AG04450 (cell line): ENCODE measurements around the gene TNNT2. TPM values are rescaled to one million over a fixed set of nuclear protein-coding genes. Genes with fewer than 3 reads are reported as not detected.

Experiments used
- CTCF ChIA-PET: fragments of 300-600, 350-600 bp; formaldehyde crosslinking; extraction: SDS; loops from one replicate; lab custom pipeline; 2022; ENCODE audit warnings: antibody characterized with exemption, inconsistent platforms; lab: Charles Lee
- POLR2A ChIA-PET: fragments of 350-600 bp; formaldehyde crosslinking; extraction: SDS; loops from one replicate; lab custom pipeline; 2021; ENCODE audit warnings: antibody characterized with exemption, inconsistent platforms; lab: Yijun Ruan, JAX
- DNase-seq: peaks from one replicate; pipeline ENCODE4 v3.0.0-alpha.2; 2011; ENCODE audit warnings: low read depth, low spot score
- H3K27ac ChIP-seq: one replicate; pipeline ENCODE4 v1.5.1; 2012; ENCODE audit warnings: low read depth, low read length, control low read depth
- H3K27me3 ChIP-seq: one replicate; pipeline ENCODE4 v1.6.0; 2012; ENCODE audit warnings: low read length; ENCODE audit not compliant: control insufficient read depth, insufficient read depth
- H3K4me3 ChIP-seq: 2 replicates; pipeline ENCODE4 v1.5.1; 2011; ENCODE audit warnings: mild to moderate bottlenecking, low read depth, low read length, control low read depth
- H3K9me3 ChIP-seq: 2 replicates; pipeline ENCODE4 v1.5.1; 2012; ENCODE audit warnings: low read length; ENCODE audit not compliant: control insufficient read depth, insufficient read depth
- CTCF ChIP-seq: IDR thresholded peaks from 2 replicates; pipeline ENCODE4 v1.5.1; 2011; ENCODE audit warnings: low read depth, low read length, control low read depth, inconsistent platforms
- polyA plus RNA-seq: library from polyadenylated mRNA; depleted of rRNA; stranded (reverse); fragments of >200 nt; gene quantifications from 2 replicates; pipeline ENCODE4 v1.2.3, GENCODE V29; 2011

The TNNT2 gene
- polyA plus RNA-seq, 1 experiment: 2.3 TPM

GRCh38 chr1:201397675-201398074 lies 20.2 kb upstream of the TNNT2 start:
- CTCF ChIA-PET: interaction anchor here (0.6 to 1.0 kb wide), 2 partner anchors 38 to 125 kb away, joined by 4 read pairs; no protein-coding TSS in a partner anchor
- H3K27me3 ChIP-seq: peaks cover 83% of the 10 kb centered on the region
- no peak overlapping the region for H3K27ac ChIP-seq
- TF ChIP-seq CTCF: no peak
- H3K4me3 ChIP-seq: no peak overlapping the region
- POLR2A ChIA-PET: no interaction called here
- H3K9me3 ChIP-seq: no peaks in the 10 kb centered on the region; the same call in 1 of the 2 replicates
- no peak for DNase-seq

GRCh38 chr1:201396861-201397464 lies 19.5 kb upstream of the TNNT2 start:
- POLR2A ChIA-PET: no interaction called here
- Histone ChIP-seq H3K27me3 (peaks cover 82% of the 10 kb centered on the region), H3K4me3 (no peak overlapping the region), H3K27ac (no peak overlapping the region), H3K9me3 (no peaks in the 10 kb centered on the region; the same call in 1 of the 2 replicates)
- CTCF ChIA-PET: interaction anchor here (0.6 to 1.7 kb wide), 4 partner anchors 10 to 125 kb away, joined by 3 to 5 read pairs (median 4); no protein-coding TSS in a partner anchor
- TF ChIP-seq CTCF: no peak
- no peak for DNase-seq

DNA sequence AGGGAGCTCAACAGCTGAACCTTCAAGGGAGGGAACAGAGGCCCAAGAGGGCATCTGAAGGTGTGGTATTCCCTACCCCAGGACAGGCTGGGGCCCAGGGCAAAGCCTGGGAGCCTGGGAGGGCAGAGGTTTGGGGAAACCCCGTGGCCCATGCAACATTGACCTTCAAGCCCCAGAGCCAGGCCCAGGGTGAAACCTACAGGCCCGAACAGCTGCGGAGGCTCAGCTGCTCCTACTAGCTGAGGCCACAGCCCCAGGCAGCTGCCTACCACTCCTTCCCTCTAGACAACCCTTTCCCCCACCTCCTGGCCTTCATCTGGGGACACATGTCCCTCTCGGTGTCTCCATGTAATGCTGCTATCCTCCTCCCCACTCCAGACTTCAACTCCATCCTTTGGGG lies 18.5 kb upstream of the TNNT2 start:
- DNase-seq: no peak
- no peak overlapping the region for H3K4me3 ChIP-seq
- H3K9me3 ChIP-seq: no peaks in the 10 kb centered on the region; the same call in 1 of the 2 replicates
- H3K27ac ChIP-seq: no peak overlapping the region
- H3K27me3 ChIP-seq: peaks cover 79% of the 10 kb centered on the region
- no peak for TF ChIP-seq CTCF
- ChIA-PET CTCF (interaction anchor here (0.5 to 1.8 kb wide), 4 partner anchors 10 to 22 kb away, joined by 3 to 7 read pairs (median 6); no protein-coding TSS in a partner anchor), POLR2A (no interaction called here)

- ChIA-PET POLR2A (no interaction called here), CTCF (interaction anchor here (0.9 to 1.8 kb wide), 3 partner anchors 9 to 46 kb away, joined by 5 to 7 read pairs (median 5); no protein-coding TSS in a partner anchor)
- Histone ChIP-seq H3K27ac (no peak overlapping the region), H3K4me3 (no peak overlapping the region), H3K27me3 (peaks cover 71% of the 10 kb centered on the region), H3K9me3 (no peaks in the 10 kb centered on the region; the same call in 1 of the 2 replicates)
- no peak for TF ChIP-seq CTCF
- DNase-seq: no peak
Observed at GRCh38 chr1:201394591-201394990, 17.1 kb upstream of the TNNT2 start.

- Histone ChIP-seq H3K9me3 (no peaks in the 10 kb centered on the region), H3K4me3 (no peak overlapping the region), H3K27ac (no peak overlapping the region), H3K27me3 (peaks cover 62% of the 10 kb centered on the region)
- ChIA-PET POLR2A (no interaction called here), CTCF (interaction anchor here (0.6 to 1.0 kb wide), 3 partner anchors 14 to 170 kb away, joined by 3 to 7 read pairs (median 4); no protein-coding TSS in a partner anchor)
- no peak for TF ChIP-seq CTCF
- no peak for DNase-seq
Observed at GRCh38 chr1:201393076-201393475, 15.6 kb upstream of the TNNT2 start.
